Activated CD8-positive, alpha-beta memory T cell treated with anti-CD3 and anti-CD28 coated beads, Interleukin-2, amount 50 U/mL, for 48 hours (primary cell): ENCODE data around the gene SLC6A19.

Experiments
- DNase-seq: peaks from one replicate; pipeline ENCODE4 v3.0.0-alpha.2; 2020

The SLC6A19 gene

GRCh38 chr5:1167361-1167727, 34.1 kb upstream of the SLC6A19 start:
- no peak for DNase-seq

- DNase-seq, result peak; percentile 75
Measured at GRCh38 chr5:1167728-1168709, 33.4 kb upstream of the SLC6A19 start.

GRCh38 chr5:1168796-1169195, 32.6 kb upstream of the SLC6A19 start:
- DNase-seq, result no peak

- no peak for DNase-seq
Measured at GRCh38 chr5:1169211-1170115, 31.9 kb upstream of the SLC6A19 start.

GRCh38 chr5:1171340-1171941, 30.0 kb upstream of the SLC6A19 start:
- DNase-seq, result no peak

- no peak for DNase-seq
Measured at GRCh38 chr5:1172007-1172581, 29.3 kb upstream of the SLC6A19 start.

- DNase-seq, result peak; percentile 65
Measured at GRCh38 chr5:1172670-1173404, 28.6 kb upstream of the SLC6A19 start.

GRCh38 chr5:1173485-1174070, 27.8 kb upstream of the SLC6A19 start:
- DNase-seq, result no peak

GRCh38 chr5:1174122-1174936, 27.1 kb upstream of the SLC6A19 start:
- peak; percentile 78 for DNase-seq

GRCh38 chr5:1175015-1175414, 26.4 kb upstream of the SLC6A19 start:
- DNase-seq, result no peak

- DNase-seq, result no peak
Measured at GRCh38 chr5:1175801-1176472, 25.5 kb upstream of the SLC6A19 start.

- no peak for DNase-seq
Measured at GRCh38 chr5:1176473-1177391, 24.7 kb upstream of the SLC6A19 start.

GRCh38 chr5:1177826-1178528, 23.4 kb upstream of the SLC6A19 start:
- no peak for DNase-seq

- DNase-seq, result no peak
Measured at GRCh38 chr5:1178529-1179382, 22.6 kb upstream of the SLC6A19 start.

- no peak for DNase-seq
Measured at GRCh38 chr5:1179383-1179715, 22.0 kb upstream of the SLC6A19 start.

- no peak for DNase-seq
Measured at GRCh38 chr5:1180096-1180495, 21.3 kb upstream of the SLC6A19 start.

- DNase-seq, result no peak
Measured at GRCh38 chr5:1180841-1181271, 20.5 kb upstream of the SLC6A19 start.
